VCaP (cell line): Measurements from ENCODE around the gene CHD6.

Source experiments
- H3K27ac ChIP-seq: fragments of 450-650 bp; 2 replicates; pipeline ENCODE4 v1.5.1; 2017
- CTCF ChIP-seq: fragments of 450-650 bp; conservative IDR thresholded peaks from 2 replicates; pipeline ENCODE4 v1.5.1; 2017; ENCODE audit warnings: mild to moderate bottlenecking, moderate library complexity

CHD6 gene

GRCh38 chr20:41499961-41500725, 118.0 kb downstream of the CHD6 start:
- H3K27ac ChIP-seq = no peak overlapping the region
- TF ChIP-seq CTCF = no peak

GRCh38 chr20:41499064-41499463, 119.1 kb downstream of the CHD6 start:
- H3K27ac ChIP-seq = no peak overlapping the region
- no peak for TF ChIP-seq CTCF

- TF ChIP-seq CTCF = no peak
- peak overlapping the region; percentile 2; the same call in 1 of the 2 replicates for H3K27ac ChIP-seq
Measured at GRCh38 chr20:41497186-41497895, 120.8 kb downstream of the CHD6 start.

GRCh38 chr20:41494451-41494850, 123.7 kb downstream of the CHD6 start:
- no peak for TF ChIP-seq CTCF
- H3K27ac ChIP-seq = peak overlapping the region; percentile 29; the same call in 1 of the 2 replicates

GRCh38 chr20:41483553-41483930, 134.6 kb downstream of the CHD6 start:
- no peak for TF ChIP-seq CTCF
- no peak overlapping the region for H3K27ac ChIP-seq

GRCh38 chr20:41482647-41483552, 135.3 kb downstream of the CHD6 start:
- no peak overlapping the region for H3K27ac ChIP-seq
- TF ChIP-seq CTCF = no peak
